Cardiac muscle cell (in vitro differentiated cells and primary cell): ENCODE results near the gene TMEM266. TPM values are rescaled to one million over a fixed set of nuclear protein-coding genes. Genes with fewer than 3 reads are reported as not detected.

Source experiments
- DNase-seq, 2 donors: peaks; one replicate each; pipeline versions ENCODE4 v3.0.0 to v3.0.0-alpha.2; 2010 to 2017; ENCODE audit warnings: low read depth in 1 of 2, low spot score in 1 of 2
- H3K27ac ChIP-seq: fragments of 200-600 bp; sonication (generic); 2 replicates; pipeline ENCODE4 v1.5.1; 2016
- H3K27me3 ChIP-seq: fragments of 200-600 bp; sonication (generic); 2 replicates; pipeline ENCODE4 v1.6.0; 2016; ENCODE audit warnings: control low read depth
- H3K36me3 ChIP-seq: fragments of 200-600 bp; sonication (generic); 2 replicates; pipeline ENCODE4 v1.5.1; 2016; ENCODE audit warnings: control low read depth
- H3K4me1 ChIP-seq: fragments of 200-600 bp; sonication (generic); 2 replicates; pipeline ENCODE4 v1.8.1; 2017; ENCODE audit warnings: low read depth, mild to moderate bottlenecking, mixed run types
- H3K4me3 ChIP-seq: fragments of 200-600 bp; sonication (generic); 2 replicates; pipeline ENCODE4 v1.5.1; 2016; ENCODE audit warnings: mild to moderate bottlenecking
- H3K9me3 ChIP-seq: fragments of 200-600 bp; sonication (generic); 2 replicates; pipeline ENCODE4 v1.5.1; 2017; ENCODE audit warnings: low read depth, mild to moderate bottlenecking, control low read depth
- CTCF ChIP-seq: IDR thresholded peaks from 2 replicates; pipeline ENCODE4 v1.5.1; 2012; ENCODE audit warnings: low read depth, mild to moderate bottlenecking, low read length
- polyA plus RNA-seq: library from polyadenylated mRNA; unstranded; fragments of >200 nt; fragmentation: Nextera tagmentation; extraction: Ambion mirVana; gene quantifications from 2 replicates; pipeline ENCODE4 v1.2.1, GENCODE V29; 2016
- total RNA-seq: library from RNA; depleted of rRNA; stranded (reverse); fragments of >200 nt; gene quantifications from 2 replicates; pipeline ENCODE4 v1.2.3, GENCODE V29; 2016

The TMEM266 gene
- total and polyA plus RNA-seq, 2 experiments from 2014 or later, result 0.12 to 1.5 TPM

GRCh38 chr15:76056931-76057330, 2.9 kb upstream of the TMEM266 start:
- H3K36me3 ChIP-seq, result no peaks in the 10 kb centered on the region
- H3K9me3 ChIP-seq, result no peaks in the 10 kb centered on the region
- no peak overlapping the region for H3K4me3 ChIP-seq
- no peak for TF ChIP-seq CTCF
- H3K27me3 ChIP-seq, result peaks cover 40% of the 10 kb centered on the region
- H3K27ac ChIP-seq, result no peak overlapping the region
- no peak for DNase-seq
- H3K4me1 ChIP-seq, result peaks cover 10% of the 10 kb centered on the region

GRCh38 chr15:76057332-76058000, 2.3 kb upstream of the TMEM266 start:
- peaks cover 45% of the 10 kb centered on the region for H3K27me3 ChIP-seq
- H3K27ac ChIP-seq, result no peak overlapping the region
- H3K36me3 ChIP-seq, result no peaks in the 10 kb centered on the region
- peak; percentile 82 for TF ChIP-seq CTCF
- H3K9me3 ChIP-seq, result no peaks in the 10 kb centered on the region
- no peak overlapping the region for H3K4me3 ChIP-seq
- peak; percentile 57 to 61 for DNase-seq
- H3K4me1 ChIP-seq, result peaks cover 10% of the 10 kb centered on the region

GRCh38 chr15:76058714-76059319, 968 bp upstream of the TMEM266 start:
- peak; percentile 2 for TF ChIP-seq CTCF
- Histone ChIP-seq H3K4me1 (peaks cover 10% of the 10 kb centered on the region), H3K4me3 (peak overlapping the region; percentile 95), H3K9me3 (no peaks in the 10 kb centered on the region), H3K27me3 (peaks cover 58% of the 10 kb centered on the region), H3K36me3 (no peaks in the 10 kb centered on the region), H3K27ac (no peak overlapping the region)
- DNase-seq, result peak; percentile 10 to 42

DNA sequence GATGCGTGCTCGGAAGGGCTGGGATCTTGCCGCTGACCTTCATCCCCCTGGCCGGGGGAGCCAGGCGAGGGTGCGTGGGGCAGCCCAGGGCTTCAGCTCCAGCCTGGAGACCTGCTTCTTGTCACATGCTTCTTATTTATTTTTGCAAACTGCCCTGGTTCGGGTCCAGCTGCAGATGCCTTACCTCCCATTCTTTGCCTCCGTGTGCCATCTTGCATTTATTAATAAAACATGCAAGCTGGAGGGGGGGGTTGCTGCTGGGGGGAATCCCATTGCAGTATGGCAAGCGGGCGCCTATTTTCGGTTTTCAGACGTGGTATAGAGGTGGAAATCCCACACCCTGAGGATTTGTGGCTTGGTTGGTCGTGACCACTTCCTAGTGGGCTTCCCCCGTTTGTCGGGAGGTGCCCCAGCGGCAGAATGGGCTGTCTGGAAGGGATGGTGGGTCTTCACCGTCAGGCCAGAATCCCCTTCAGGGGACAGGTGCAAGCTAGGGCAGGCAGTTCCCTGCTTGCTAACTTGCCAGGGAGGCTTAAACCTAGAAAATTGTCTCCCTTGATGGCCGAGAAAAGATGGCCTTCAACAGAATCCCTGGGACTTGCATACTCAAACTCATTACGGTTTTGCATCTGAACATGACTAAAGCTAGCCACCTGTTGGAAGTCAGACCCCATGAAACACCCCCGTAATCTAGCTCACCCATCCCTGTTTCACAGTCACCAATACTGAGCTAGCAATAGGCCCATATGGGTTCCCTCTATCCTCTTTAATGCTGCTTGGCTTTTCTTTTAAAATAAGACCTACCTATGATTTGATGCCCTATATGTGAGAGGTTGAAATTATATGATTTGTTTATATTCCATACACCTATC, 569 bp downstream of the TMEM266 start:
- Histone ChIP-seq H3K36me3 (no peaks in the 10 kb centered on the region), H3K27me3 (peaks cover 72% of the 10 kb centered on the region), H3K9me3 (no peaks in the 10 kb centered on the region), H3K4me3 (peak overlapping the region; percentile 65), H3K27ac (no peak overlapping the region), H3K4me1 (peaks cover 18% of the 10 kb centered on the region)
- TF ChIP-seq CTCF, result no peak
- no peak for DNase-seq

GRCh38 chr15:76061700-76062099, 1.9 kb downstream of the TMEM266 start:
- Histone ChIP-seq H3K4me1 (peaks cover 18% of the 10 kb centered on the region), H3K27me3 (peaks cover 75% of the 10 kb centered on the region), H3K4me3 (no peak overlapping the region), H3K27ac (no peak overlapping the region), H3K9me3 (no peaks in the 10 kb centered on the region), H3K36me3 (no peaks in the 10 kb centered on the region)
- TF ChIP-seq CTCF, result no peak
- DNase-seq, result no peak
